Astrocyte of the spinal cord (primary cell): ENCODE data around the gene PLVAP.

Experiments used
- DNase-seq: peaks from one replicate; pipeline ENCODE4 v3.0.0; 2011; ENCODE audit warnings: low read depth, low spot score
- H3K4me3 ChIP-seq: 2 replicates; pipeline ENCODE4 v1.5.1; 2011; ENCODE audit warnings: low read depth, mild to moderate bottlenecking, low read length, moderate library complexity
- CTCF ChIP-seq: IDR thresholded peaks from 2 replicates; pipeline ENCODE4 v1.5.1; 2012; ENCODE audit warnings: low read depth, mild to moderate bottlenecking, low read length, inconsistent platforms
- in situ Hi-C: cut with HindIII; loops from 2 replicates; pipeline ENCODE4 v1.10.0; 2017; ENCODE audit warnings: low sequenced_read_pairs

Gene PLVAP

DNA sequence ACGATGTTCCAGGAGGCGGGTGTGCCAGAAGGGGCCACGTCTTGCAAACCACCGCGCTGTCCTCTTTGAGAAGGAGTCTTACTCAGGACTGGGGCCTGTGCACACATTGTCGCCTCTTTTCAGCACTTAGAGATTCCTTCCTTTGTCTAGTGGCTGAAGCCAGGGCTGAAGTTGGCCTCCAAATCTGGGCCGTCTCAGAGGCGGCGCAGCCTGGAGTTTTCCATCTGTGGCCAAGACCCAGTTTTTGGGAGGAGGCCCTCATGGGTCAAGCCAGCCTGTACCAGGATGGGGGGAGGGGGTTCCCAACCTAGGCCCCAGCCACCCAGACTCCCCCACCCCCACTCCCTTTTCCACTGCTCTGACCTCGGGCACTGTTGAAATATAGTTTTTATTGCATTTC, 54.3 kb downstream of the PLVAP start:
- in situ Hi-C loops = no loop called here
- no peak for TF ChIP-seq CTCF
- H3K4me3 ChIP-seq = no peak overlapping the region
- DNase-seq = no peak

- no peak for TF ChIP-seq CTCF
- H3K4me3 ChIP-seq = no peak overlapping the region
- in situ Hi-C loops = no loop called here
- DNase-seq = no peak
Measured at GRCh38 chr19:17321655-17322489, 55.3 kb downstream of the PLVAP start.

DNA sequence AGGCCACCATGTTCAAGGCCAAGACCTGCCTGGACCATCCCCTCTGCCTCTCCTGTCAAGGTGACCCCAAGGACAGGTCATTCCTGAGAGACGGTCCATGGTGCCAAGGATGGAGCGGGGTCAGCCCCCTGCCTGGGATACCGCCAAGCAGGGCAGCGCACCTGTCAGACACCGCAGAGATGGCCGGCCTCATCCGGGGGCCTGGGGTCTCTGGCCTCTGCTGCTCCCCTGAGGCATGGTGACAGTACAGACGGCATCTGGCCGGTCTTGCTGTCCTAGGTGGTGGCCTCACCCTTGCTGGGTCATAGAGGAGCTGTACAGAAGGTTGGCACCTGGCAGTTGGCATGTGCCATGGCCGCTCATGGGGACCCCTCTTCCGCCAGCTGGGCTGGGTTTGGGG, 56.7 kb downstream of the PLVAP start:
- no peak for TF ChIP-seq CTCF
- H3K4me3 ChIP-seq = no peak overlapping the region
- in situ Hi-C loops = no loop called here
- DNase-seq = no peak

- no peak for DNase-seq
- TF ChIP-seq CTCF = no peak
- in situ Hi-C loops = no loop called here
Measured at GRCh38 chr19:17319473-17320238, 57.5 kb downstream of the PLVAP start.

GRCh38 chr19:17318966-17319365, 58.2 kb downstream of the PLVAP start:
- TF ChIP-seq CTCF = no peak
- no peak for DNase-seq
- in situ Hi-C loops = no loop called here
- no peak overlapping the region for H3K4me3 ChIP-seq

More at GRCh38 chr19:17319473-17320238, 57.5 kb downstream of the PLVAP start:
- H3K4me3 ChIP-seq = no peak overlapping the region

DNA sequence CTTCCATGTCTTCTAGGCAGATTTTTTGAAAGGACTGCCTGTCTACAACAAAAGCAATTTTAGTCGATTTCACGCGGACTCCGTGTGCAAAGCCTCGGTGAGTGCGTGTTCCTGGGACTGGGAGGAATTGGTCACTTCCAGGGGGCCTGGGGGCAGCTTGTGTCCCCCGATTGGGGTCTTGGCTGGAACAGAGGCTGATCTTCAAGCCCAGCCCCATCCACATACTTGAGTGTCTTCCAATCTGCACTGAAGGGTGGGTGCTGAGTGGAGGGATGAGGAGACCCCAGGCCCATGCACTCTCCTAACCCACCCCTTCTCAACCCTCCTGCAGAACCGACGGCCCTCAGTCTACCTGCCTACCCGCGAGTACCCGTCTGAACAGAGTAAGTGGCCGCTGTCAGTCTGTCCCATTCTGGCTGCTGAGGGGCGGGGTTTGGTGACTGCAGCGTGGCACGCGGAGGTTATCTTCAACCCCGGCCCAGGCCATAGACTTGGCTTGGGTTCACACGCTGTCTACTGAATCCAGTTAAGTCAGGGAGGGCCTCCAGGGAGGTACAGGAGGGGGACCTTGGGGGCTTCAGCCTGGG, 63.0 kb downstream of the PLVAP start:
- in situ Hi-C loops = no loop called here
- no peak for DNase-seq
- no peak overlapping the region for H3K4me3 ChIP-seq
- no peak for TF ChIP-seq CTCF
